H9 (cell line): Measurements from ENCODE around the gene ELAC2. TPM values are rescaled to one million over a fixed set of nuclear protein-coding genes. Genes with fewer than 3 reads are reported as not detected.

Source experiments
- DNase-seq: peaks from one replicate; pipeline ENCODE4 v3.0.0-alpha.2; 2017
- H2AFZ ChIP-seq: one replicate; pipeline ENCODE4 v1.6.1; 2013; ENCODE audit warnings: mild to moderate bottlenecking, low read length, control low read depth, moderate library complexity
- H2AK5ac ChIP-seq: 2 replicates; pipeline ENCODE4 v1.6.1; 2013; ENCODE audit warnings: low read length, control low read depth, mixed read lengths; ENCODE audit not compliant: insufficient read length
- H2BK120ac ChIP-seq: one replicate; pipeline ENCODE4 v1.6.1; 2013; ENCODE audit warnings: low read depth, mild to moderate bottlenecking, low read length, control low read depth, inconsistent platforms; ENCODE audit not compliant: poor library complexity, severe bottlenecking
- H2BK12ac ChIP-seq: 2 replicates; pipeline ENCODE4 v1.6.1; 2013; ENCODE audit warnings: low read length, control low read depth, mixed read lengths, low read depth; ENCODE audit not compliant: insufficient read length
- H2BK15ac ChIP-seq: 2 replicates; pipeline ENCODE4 v1.6.1; 2013; ENCODE audit warnings: low read depth, low read length, control low read depth
- H2BK20ac ChIP-seq: one replicate; pipeline ENCODE4 v1.6.1; 2013; ENCODE audit warnings: low read depth, mild to moderate bottlenecking, low read length, control low read depth, inconsistent platforms; ENCODE audit not compliant: poor library complexity, severe bottlenecking
- H2BK5ac ChIP-seq: 2 replicates; pipeline ENCODE4 v1.6.1; 2013; ENCODE audit warnings: low read length, control low read depth, mixed read lengths; ENCODE audit not compliant: insufficient read length
- H3K14ac ChIP-seq: 2 replicates; pipeline ENCODE4 v1.6.1; 2013; ENCODE audit warnings: low read length, control low read depth; ENCODE audit not compliant: insufficient read depth
- H3K18ac ChIP-seq: 2 replicates; pipeline ENCODE4 v1.6.1; 2013; ENCODE audit warnings: low read depth, mild to moderate bottlenecking, mixed read lengths, low read length, control low read depth; ENCODE audit not compliant: insufficient read length
- H3K23ac ChIP-seq: 2 replicates; pipeline ENCODE4 v1.6.1; 2013; ENCODE audit warnings: low read length, control low read depth, mixed read lengths, low read depth; ENCODE audit not compliant: insufficient read length
- H3K23me2 ChIP-seq: 2 replicates; pipeline ENCODE4 v1.6.1; 2013; ENCODE audit warnings: low read depth, mild to moderate bottlenecking, mixed read lengths, low read length, control low read depth; ENCODE audit not compliant: insufficient read length, poor library complexity, severe bottlenecking
- H3K27ac ChIP-seq: 2 replicates; pipeline ENCODE4 v1.5.1; 2013; ENCODE audit warnings: low read length, control low read depth, mixed read lengths, low read depth; ENCODE audit not compliant: insufficient read length
- H3K27me3 ChIP-seq: 2 replicates; pipeline ENCODE4 v1.6.1; 2013; ENCODE audit warnings: low read length, control low read depth, inconsistent platforms; ENCODE audit not compliant: insufficient read depth
- H3K4ac ChIP-seq: 2 replicates; pipeline ENCODE4 v1.6.1; 2013; ENCODE audit warnings: low read depth, mild to moderate bottlenecking, control low read depth, inconsistent platforms, low read length, moderate library complexity
- H3K4me1 ChIP-seq: 2 replicates; pipeline ENCODE4 v1.6.1; 2013; ENCODE audit warnings: low read length, control low read depth, inconsistent platforms; ENCODE audit not compliant: insufficient read depth
- H3K4me2 ChIP-seq: 2 replicates; pipeline ENCODE4 v1.6.1; 2013; ENCODE audit warnings: low read length, control low read depth, mixed read lengths; ENCODE audit not compliant: insufficient read length, insufficient read depth
- H3K56ac ChIP-seq: 2 replicates; pipeline ENCODE4 v1.6.1; 2013; ENCODE audit warnings: low read depth, mild to moderate bottlenecking, mixed read lengths, low read length, control low read depth; ENCODE audit not compliant: insufficient read length
- H3K79me1 ChIP-seq: 2 replicates; pipeline ENCODE4 v1.6.1; 2013; ENCODE audit warnings: low read depth, mild to moderate bottlenecking, moderate library complexity, low read length, control low read depth, inconsistent platforms; ENCODE audit not compliant: insufficient read depth, poor library complexity, severe bottlenecking
- H3K79me2 ChIP-seq: 2 replicates; pipeline ENCODE4 v1.6.1; 2013; ENCODE audit warnings: low read length, control low read depth, inconsistent platforms; ENCODE audit not compliant: insufficient read depth
- H3K9ac ChIP-seq: 2 replicates; pipeline ENCODE4 v1.6.1; 2013; ENCODE audit warnings: low read length, control low read depth, mixed read lengths; ENCODE audit not compliant: insufficient read length; ENCODE audit errors: extremely low read depth
- H3K9me3 ChIP-seq: one replicate; pipeline ENCODE4 v1.6.1; 2013; ENCODE audit warnings: low read depth, low read length, inconsistent platforms; ENCODE audit not compliant: control insufficient read depth
- H3T11ph ChIP-seq: one replicate; pipeline ENCODE4 v1.6.1; 2013; ENCODE audit warnings: mild to moderate bottlenecking, low read length, control low read depth, inconsistent platforms
- H4K20me1 ChIP-seq: one replicate; pipeline ENCODE4 v1.6.1; 2013; ENCODE audit not compliant: control insufficient read depth, insufficient read length, insufficient read depth
- H4K5ac ChIP-seq: 2 replicates; pipeline ENCODE4 v1.6.1; 2013; ENCODE audit warnings: low read depth, mild to moderate bottlenecking, mixed read lengths, low read length, control low read depth; ENCODE audit not compliant: insufficient read length
- H4K8ac ChIP-seq: replicated peaks from 2 replicates; pipeline ENCODE4 v1.6.1; 2013; ENCODE audit warnings: low read length, control low read depth, mixed read lengths, low read depth; ENCODE audit not compliant: insufficient read length
- H4K91ac ChIP-seq: 2 replicates; pipeline ENCODE4 v1.6.1; 2013; ENCODE audit warnings: low read depth, mild to moderate bottlenecking, moderate library complexity, mixed read lengths, low read length, control low read depth; ENCODE audit not compliant: insufficient read length
- H3K27ac Mint-ChIP-seq, 3 experiments: 2 replicates in 2 of 3; 3 replicates in 1 of 3; pipeline ENCODE4 v1.8.0; 2020 to 2021; ENCODE audit warnings: mixed read lengths in 3 of 3, mild to moderate bottlenecking in 1 of 3, moderate library complexity in 1 of 3
- H3K27me3 Mint-ChIP-seq: 2 replicates; pipeline ENCODE4 v1.8.0; 2021; ENCODE audit warnings: low read depth, mild to moderate bottlenecking, moderate library complexity, mixed read lengths
- H3K36me3 Mint-ChIP-seq, 3 experiments: 2 replicates in 2 of 3; 3 replicates in 1 of 3; pipeline ENCODE4 v1.8.0; 2020 to 2021; ENCODE audit warnings: low read depth in 3 of 3, mixed read lengths in 3 of 3; ENCODE audit not compliant: insufficient read depth in 1 of 3
- H3K4me1 Mint-ChIP-seq, 2 experiments: 2 replicates each; pipeline ENCODE4 v1.8.0; 2020; ENCODE audit warnings: mixed read lengths in 2 of 2
- H3K4me3 Mint-ChIP-seq, 2 experiments: 2 replicates in 1 of 2; 3 replicates in 1 of 2; pipeline ENCODE4 v1.8.0; 2020 to 2021; ENCODE audit warnings: mild to moderate bottlenecking in 2 of 2, mixed read lengths in 2 of 2, moderate library complexity in 1 of 2
- H3K9me3 Mint-ChIP-seq, 2 experiments: 2 replicates in 1 of 2; 3 replicates in 1 of 2; pipeline ENCODE4 v1.8.0; 2020; ENCODE audit warnings: mild to moderate bottlenecking in 2 of 2, mixed read lengths in 2 of 2, moderate library complexity in 1 of 2
- WGBS: extraction: QIAGEN DNeasy Blood & Tissue Kit; methylation state at CpG from one replicate; pipeline ENCODE4 v1.1.7; 2013; ENCODE audit warnings: missing lambda C conversion rate, low lambda C conversion rate, mixed read lengths; ENCODE audit not compliant: insufficient read length; ENCODE audit errors: extremely low coverage; 5-methylcytosine and 5-hydroxymethylcytosine counted together
- total RNA-seq: library from RNA; stranded (reverse); gene quantifications from 2 replicates; pipeline ENCODE4 v1.2.1, GENCODE V29; 2021
- TF ChIP-seq, protein P1 (sequence below): fragments of 200-600 bp; sonication (generic); conservative IDR thresholded peaks from 3 replicates; pipeline ENCODE4 v1.8.0; 2021; ENCODE audit warnings: antibody characterized with exemption, mild to moderate bottlenecking

The ELAC2 gene
- total RNA-seq, 1 experiment from 2014 or later = 90.7 TPM

DNA sequence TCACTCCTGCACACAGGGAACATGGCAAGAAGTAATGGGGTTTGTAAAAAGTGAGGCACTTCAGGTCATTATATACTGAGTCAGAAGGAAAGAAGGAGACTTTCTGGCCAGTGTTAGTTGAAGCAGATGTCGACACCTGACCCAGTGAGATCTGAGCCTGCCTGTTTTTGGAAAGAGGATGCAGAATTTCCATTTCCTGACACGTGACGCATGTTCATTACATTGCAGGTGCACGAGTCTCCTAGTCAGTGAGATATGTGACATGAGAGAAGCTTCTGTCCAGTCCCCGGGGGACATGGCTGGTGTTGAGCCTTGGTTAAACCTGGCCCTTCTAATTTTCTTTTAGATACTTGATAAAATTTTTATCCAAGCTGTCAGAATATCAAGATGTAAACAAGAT lies 62.3 kb downstream of the ELAC2 start:
- H3K79me2 ChIP-seq = no peaks in the 10 kb centered on the region
- no peak overlapping the region for H3T11ph ChIP-seq
- H3K18ac ChIP-seq = no peak overlapping the region
- no peak overlapping the region for H4K5ac ChIP-seq
- no peak overlapping the region for H4K8ac ChIP-seq
- no peak overlapping the region for H2BK15ac ChIP-seq
- DNase-seq = no peak
- H4K20me1 ChIP-seq = no peaks in the 10 kb centered on the region
- no peaks in the 10 kb centered on the region for H3K79me1 ChIP-seq
- H3K36me3 Mint-ChIP-seq = peaks cover 44 to 72% (median 64%) of the 10 kb centered on the region in 3 experiments
- no peak overlapping the region for H3K27ac Mint-ChIP-seq
- no peak overlapping the region for H3K9ac ChIP-seq
- no peaks in the 10 kb centered on the region for H3K9me3 ChIP-seq
- H3K23ac ChIP-seq = no peak overlapping the region
- no peak overlapping the region for H2AFZ ChIP-seq
- no peaks in the 10 kb centered on the region for H3K23me2 ChIP-seq
- 0 out of 5 replicates have a peak, but pooled peaks cover 0 to 2% of the 10 kb centered on the region in 2 experiments for H3K9me3 Mint-ChIP-seq
- no peak overlapping the region for H3K56ac ChIP-seq
- H4K91ac ChIP-seq = no peak overlapping the region
- no CpG with 5 or more reads among the region's 5 CpGs for WGBS
- no peaks in the 10 kb centered on the region for H3K4me1 Mint-ChIP-seq
- TF ChIP-seq, protein P1, sequence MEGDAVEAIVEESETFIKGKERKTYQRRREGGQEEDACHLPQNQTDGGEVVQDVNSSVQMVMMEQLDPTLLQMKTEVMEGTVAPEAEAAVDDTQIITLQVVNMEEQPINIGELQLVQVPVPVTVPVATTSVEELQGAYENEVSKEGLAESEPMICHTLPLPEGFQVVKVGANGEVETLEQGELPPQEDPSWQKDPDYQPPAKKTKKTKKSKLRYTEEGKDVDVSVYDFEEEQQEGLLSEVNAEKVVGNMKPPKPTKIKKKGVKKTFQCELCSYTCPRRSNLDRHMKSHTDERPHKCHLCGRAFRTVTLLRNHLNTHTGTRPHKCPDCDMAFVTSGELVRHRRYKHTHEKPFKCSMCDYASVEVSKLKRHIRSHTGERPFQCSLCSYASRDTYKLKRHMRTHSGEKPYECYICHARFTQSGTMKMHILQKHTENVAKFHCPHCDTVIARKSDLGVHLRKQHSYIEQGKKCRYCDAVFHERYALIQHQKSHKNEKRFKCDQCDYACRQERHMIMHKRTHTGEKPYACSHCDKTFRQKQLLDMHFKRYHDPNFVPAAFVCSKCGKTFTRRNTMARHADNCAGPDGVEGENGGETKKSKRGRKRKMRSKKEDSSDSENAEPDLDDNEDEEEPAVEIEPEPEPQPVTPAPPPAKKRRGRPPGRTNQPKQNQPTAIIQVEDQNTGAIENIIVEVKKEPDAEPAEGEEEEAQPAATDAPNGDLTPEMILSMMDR = no peak
- H3K27me3 ChIP-seq = no peaks in the 10 kb centered on the region
- H3K27me3 Mint-ChIP-seq = no peaks in the 10 kb centered on the region
- no peak overlapping the region for H2AK5ac ChIP-seq
- no peak overlapping the region for H3K4ac ChIP-seq
- H3K4me1 ChIP-seq = no peaks in the 10 kb centered on the region
- no peak overlapping the region for H2BK120ac ChIP-seq
- H3K14ac ChIP-seq = no peak overlapping the region
- H2BK20ac ChIP-seq = no peak overlapping the region
- H3K27ac ChIP-seq = no peak overlapping the region
- H2BK12ac ChIP-seq = no peak overlapping the region
- no peak overlapping the region for H3K4me3 Mint-ChIP-seq
- H3K4me2 ChIP-seq = no peak overlapping the region
- H2BK5ac ChIP-seq = no peak overlapping the region
